B cell (primary cell): Measurements from ENCODE around the gene AKIRIN1. TPM values are rescaled to one million over a fixed set of nuclear protein-coding genes. Genes with fewer than 3 reads are reported as not detected.

Experiments used
- ATAC-seq: fragments of 200-7000 bp; cut with Tn5 transposase; one replicate; pipeline ENCODE4 v1.10.0; 2021; ENCODE audit warnings: low read depth, mild to moderate bottlenecking, moderate number of reproducible peaks, moderate library complexity
- CTCF ChIA-PET: fragments of 350-600 bp; sonication (Branson Sonifier 250); formaldehyde crosslinking; loops from one replicate; lab custom pipeline; 2021; ENCODE audit warnings: antibody characterized with exemption, inconsistent platforms; lab: Charles Lee
- POLR2A ChIA-PET: fragments of 350-600 bp; sonication (Branson Sonifier 250); formaldehyde crosslinking; loops from one replicate; lab custom pipeline; 2021; ENCODE audit warnings: antibody characterized with exemption; lab: Charles Lee
- DNase-seq: peaks from one replicate; pipeline ENCODE4 v3.0.0; 2013
- H2AFZ ChIP-seq: 2 replicates; pipeline ENCODE4 v1.6.1; 2012; ENCODE audit warnings: mild to moderate bottlenecking, low read depth, low read length; ENCODE audit not compliant: insufficient read depth, poor library complexity, severe bottlenecking
- H3K27ac ChIP-seq, 2 donors: 1 replicate in 1 of 2; 2 replicates in 1 of 2; pipeline ENCODE4 v1.5.1; 2012 to 2013; ENCODE audit warnings: low read length in 2 of 2, mild to moderate bottlenecking in 2 of 2, moderate library complexity in 1 of 2
- H3K27me3 ChIP-seq, 4 experiments: fragments of 200-600 bp in 1 of 4; sonication (generic) in 1 of 4; replicated peaks in 1 of 4; 1 replicate in 2 of 4; 2 replicates in 2 of 4; pipeline versions ENCODE4 v1.6.1 to v1.7.0; 2013 to 2016; ENCODE audit warnings: low read length in 3 of 4, mild to moderate bottlenecking in 2 of 4, mixed read lengths in 1 of 4, moderate library complexity in 1 of 4; ENCODE audit not compliant: insufficient read depth in 4 of 4, control insufficient read depth in 3 of 4; ENCODE audit errors: control extremely low read depth in 1 of 4
- H3K36me3 ChIP-seq, 2 experiments: replicated peaks in 1 of 2; 1 replicate in 1 of 2; 2 replicates in 1 of 2; pipeline versions ENCODE4 v1.6.1 to v1.7.1; 2013; ENCODE audit warnings: low read length in 1 of 2; ENCODE audit not compliant: insufficient read depth in 2 of 2, control insufficient read depth in 1 of 2; ENCODE audit errors: control extremely low read depth in 1 of 2, extremely low read depth in 1 of 2
- H3K4me1 ChIP-seq, 2 donors: fragments of 200-600 bp in 1 of 2; sonication (generic) in 1 of 2; 1 replicate in 1 of 2; 2 replicates in 1 of 2; pipeline versions ENCODE4 v1.5.1 to v1.6.1; 2013 to 2017; ENCODE audit warnings: low read length in 2 of 2; ENCODE audit not compliant: control insufficient read depth in 2 of 2, insufficient read depth in 2 of 2
- H3K4me2 ChIP-seq: replicated peaks from 2 replicates; pipeline ENCODE3; 2012; ENCODE audit warnings: mild to moderate bottlenecking, low read depth, low read length; ENCODE audit not compliant: poor library complexity, severe bottlenecking
- H3K4me3 ChIP-seq, 5 experiments: fragments of 200-600 bp in 1 of 5; sonication (generic) in 1 of 5; 1 replicate in 3 of 5; 2 replicates in 2 of 5; pipeline versions ENCODE4 v1.5.1 to v1.7.0; 2011 to 2016; ENCODE audit warnings: low read length in 4 of 5, mild to moderate bottlenecking in 4 of 5, low read depth in 2 of 5, control low read depth in 1 of 5, moderate library complexity in 1 of 5; ENCODE audit not compliant: insufficient read depth in 1 of 5; ENCODE audit errors: control extremely low read depth in 1 of 5, extremely low read depth in 1 of 5
- H3K79me2 ChIP-seq: fragments of 200-600 bp; sonication (generic); one replicate; pipeline ENCODE4 v1.6.0; 2016; ENCODE audit warnings: low read length; ENCODE audit not compliant: control insufficient read depth, insufficient read depth
- H3K9ac ChIP-seq: fragments of 200-600 bp; sonication (generic); 2 replicates; pipeline ENCODE4 v1.6.1; 2017; ENCODE audit warnings: mild to moderate bottlenecking, low read length, moderate library complexity
- H3K9me3 ChIP-seq, 3 donors: one replicate each; pipeline versions ENCODE4 v1.6.1 to v1.7.1; 2013; ENCODE audit warnings: low read length in 2 of 3; ENCODE audit not compliant: control insufficient read depth in 2 of 3, insufficient read depth in 1 of 3; ENCODE audit errors: control extremely low read depth in 1 of 3
- H4K20me1 ChIP-seq: 2 replicates; pipeline ENCODE4 v1.6.0; 2012; ENCODE audit warnings: mild to moderate bottlenecking, low read length; ENCODE audit not compliant: insufficient read depth, control insufficient read depth, poor library complexity, severe bottlenecking
- H3K27ac Mint-ChIP-seq: one replicate; pipeline ENCODE4 v1.8.0; 2021; ENCODE audit warnings: mixed read lengths
- H3K27me3 Mint-ChIP-seq: one replicate; pipeline ENCODE4 v1.8.0; 2021; ENCODE audit warnings: mixed read lengths
- H3K4me1 Mint-ChIP-seq: one replicate; pipeline ENCODE4 v1.8.0; 2021; ENCODE audit warnings: mixed read lengths
- H3K4me3 Mint-ChIP-seq: one replicate; pipeline ENCODE4 v1.8.0; 2021; ENCODE audit warnings: mixed read lengths
- H3K9me3 Mint-ChIP-seq: one replicate; pipeline ENCODE4 v1.8.0; 2022; ENCODE audit warnings: mixed read lengths; ENCODE audit not compliant: insufficient read depth
- CTCF ChIP-seq: fragments of 200-600 bp; IDR thresholded peaks from one replicate; pipeline ENCODE4 v1.8.0; 2022; ENCODE audit warnings: antibody characterized with exemption, mild to moderate bottlenecking
- EZH2 ChIP-seq: IDR thresholded peaks from 2 replicates; pipeline ENCODE4 v1.6.1; 2012; ENCODE audit warnings: borderline replicate concordance, low read depth, mild to moderate bottlenecking, moderate library complexity, low read length; ENCODE audit not compliant: insufficient read depth, poor library complexity, severe bottlenecking
- WGBS: methylation state at CpG from one replicate; pipeline ENCODE4 v1.1.5; 2013; ENCODE audit warnings: missing lambda C conversion rate; ENCODE audit not compliant: insufficient coverage; 5-methylcytosine and 5-hydroxymethylcytosine counted together
- intact Hi-C: fragments of 100-400 bp; cut with micrococcal nuclease; formaldehyde crosslinking; loops from one replicate; pipeline ENCODE4 v1.10.0; 2022
- polyA plus RNA-seq: library from polyadenylated mRNA; depleted of rRNA; stranded (reverse); fragments of >200 nt; gene quantifications from 2 replicates; pipeline ENCODE4 v1.2.3, GENCODE V29; 2012
- total RNA-seq, 2 donors: library from RNA; stranded (reverse); fragments of 120-200 nt in 1 of 2; gene quantifications; 1 replicate in 1 of 2; 2 replicates in 1 of 2; pipeline versions ENCODE4 v1.2.3 to v1.2.4, GENCODE V29; 2013 to 2022

Gene AKIRIN1
- total and polyA plus RNA-seq, 2 donors (not counting 1 experiment from before 2014, with no cell fraction given) = 36.5 to 59.7 TPM

DNA sequence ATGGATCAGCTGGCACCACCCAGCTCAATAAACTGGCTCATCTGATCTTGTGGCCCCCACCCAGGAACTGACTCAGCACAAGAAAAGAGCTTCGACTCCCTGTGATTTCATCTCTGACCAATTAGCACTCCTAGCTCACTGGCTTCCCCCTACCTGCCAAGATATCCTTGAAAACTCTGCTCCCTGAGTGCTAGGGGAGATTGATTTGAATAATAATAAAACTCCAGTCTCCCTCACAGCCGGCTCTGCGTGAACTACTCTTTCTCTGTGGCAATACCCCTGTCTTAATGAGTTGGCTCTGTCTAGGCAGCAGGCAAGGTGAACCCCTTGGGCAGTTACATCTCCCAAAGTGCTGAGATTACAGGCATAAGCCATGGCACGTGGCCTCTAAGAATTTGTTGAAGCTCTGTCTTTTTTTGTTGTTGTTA, 37.6 kb upstream of the AKIRIN1 start:
- TF ChIP-seq CTCF = no peak
- TF ChIP-seq EZH2 = no peak
- H3K4me2 ChIP-seq = no peak overlapping the region
- DNase-seq (no peak), ATAC-seq (no peak)
- 83% methylated on average over 2 of the region's 4 CpGs for WGBS
- no peak overlapping the region for H3K27ac ChIP-seq
- ChIA-PET CTCF (no interaction called here), POLR2A (no interaction called here)
- H3K27me3 ChIP-seq = no peaks in the 10 kb centered on the region
- H3K9me3 ChIP-seq = no peaks in the 10 kb centered on the region
- intact Hi-C loops = no loop called here
- H3K4me1 ChIP-seq = no peaks in the 10 kb centered on the region
- no peak overlapping the region for H3K9ac ChIP-seq
- Mint-ChIP-seq H3K4me3 (no peak overlapping the region), H3K27me3 (peaks cover 11% of the 10 kb centered on the region), H3K9me3 (no peaks in the 10 kb centered on the region), H3K4me1 (no peaks in the 10 kb centered on the region), H3K27ac (no peak overlapping the region)
- no peak overlapping the region for H3K4me3 ChIP-seq
- no peaks in the 10 kb centered on the region for H3K36me3 ChIP-seq
- no peaks in the 10 kb centered on the region for H4K20me1 ChIP-seq
- H3K79me2 ChIP-seq = no peaks in the 10 kb centered on the region
- H2AFZ ChIP-seq = no peak overlapping the region

GRCh38 chr1:38958967-38959366, 32.1 kb upstream of the AKIRIN1 start:
- no peaks in the 10 kb centered on the region for H3K27me3 ChIP-seq
- no peak for TF ChIP-seq EZH2
- TF ChIP-seq CTCF = no peak
- Mint-ChIP-seq H3K27me3 (peaks cover 16% of the 10 kb centered on the region), H3K27ac (no peak overlapping the region), H3K9me3 (no peaks in the 10 kb centered on the region), H3K4me1 (no peaks in the 10 kb centered on the region), H3K4me3 (no peak overlapping the region)
- 100% methylated on average over 1 of the region's 2 CpGs for WGBS
- intact Hi-C loops = no loop called here
- no peak overlapping the region for H3K9ac ChIP-seq
- no peaks in the 10 kb centered on the region for H3K9me3 ChIP-seq
- H3K4me2 ChIP-seq = no peak overlapping the region
- ATAC-seq = no peak
- no peaks in the 10 kb centered on the region for H3K4me1 ChIP-seq
- no peaks in the 10 kb centered on the region for H3K79me2 ChIP-seq
- no peaks in the 10 kb centered on the region for H3K36me3 ChIP-seq
- no peak for DNase-seq
- no peak overlapping the region for H3K27ac ChIP-seq
- no peak overlapping the region for H3K4me3 ChIP-seq
- POLR2A ChIA-PET = interaction anchor here (0.7 kb wide), 1 partner anchor 18 kb away, joined by 13 read pairs; no protein-coding TSS in a partner anchor
- CTCF ChIA-PET = interaction anchor here (1.2 kb wide), 1 partner anchor 9 kb away, joined by 4 read pairs; no protein-coding TSS in a partner anchor
- no peak overlapping the region for H2AFZ ChIP-seq
- no peaks in the 10 kb centered on the region for H4K20me1 ChIP-seq
